Endothelial cell of umbilical vein (primary cell): ENCODE data around the gene FOXK1. TPM values are rescaled to one million over a fixed set of nuclear protein-coding genes. Genes with fewer than 3 reads are reported as not detected.

Experiments
- BruUV-seq: library from RNA; stranded (reverse); fragments of 400-500 nt; replicated peaks from 2 replicates; lab custom pipeline; 2021; lab: Mats Ljungman, UMichigan
- CTCF ChIA-PET: fragments of 300-600, 350-600 bp; sonication (Branson Sonifier 250); formaldehyde crosslinking; loops from one replicate; lab custom pipeline; 2021; ENCODE audit warnings: antibody characterized with exemption, inconsistent platforms; lab: Charles Lee
- POLR2A ChIA-PET: fragments of 300-600, 350-600 bp; sonication (Branson Sonifier 250); formaldehyde crosslinking; loops from one replicate; lab custom pipeline; 2021; ENCODE audit warnings: antibody characterized with exemption, inconsistent platforms; lab: Charles Lee
- DNase-seq: peaks from one replicate; pipeline ENCODE4 v3.0.0-alpha.2; 2011; ENCODE audit warnings: low read depth, low spot score
- FAIRE-seq: peaks from 2 replicates; lab custom pipeline; 2011; peaks lifted over from hg19 to GRCh38; lab: Jason Lieb, UNC
- H2AFZ ChIP-seq: 2 replicates; pipeline ENCODE4 v1.6.0; 2012; ENCODE audit warnings: low read depth, low read length, control low read depth, inconsistent platforms
- H3K27ac ChIP-seq: 2 replicates; pipeline ENCODE4 v1.5.1; 2011; ENCODE audit warnings: low read depth, mild to moderate bottlenecking, control low read depth, low read length, moderate library complexity; ENCODE audit not compliant: insufficient read depth
- H3K27me3 ChIP-seq, 2 experiments: 2 replicates each; pipeline versions ENCODE4 v1.6.0 to v1.6.1; 2011; ENCODE audit warnings: low read length in 2 of 2, mixed read lengths in 1 of 2; ENCODE audit not compliant: control insufficient read depth in 2 of 2, insufficient read depth in 2 of 2
- H3K36me3 ChIP-seq, 2 experiments: 2 replicates in 1 of 2; 3 replicates in 1 of 2; pipeline ENCODE4 v1.5.1; 2011; ENCODE audit warnings: low read length in 2 of 2, mild to moderate bottlenecking in 1 of 2, moderate library complexity in 1 of 2; ENCODE audit not compliant: control insufficient read depth in 2 of 2, insufficient read depth in 2 of 2; ENCODE audit errors: extremely low read depth in 1 of 2
- H3K4me1 ChIP-seq: 3 replicates; pipeline ENCODE4 v1.5.1; 2011; ENCODE audit warnings: mild to moderate bottlenecking, low read length; ENCODE audit not compliant: control insufficient read depth, insufficient read depth; ENCODE audit errors: extremely low read depth
- H3K4me2 ChIP-seq: 2 replicates; pipeline ENCODE4 v1.6.1; 2011; ENCODE audit warnings: low read length, control low read depth, mixed read lengths; ENCODE audit not compliant: insufficient read depth
- H3K4me3 ChIP-seq, 3 experiments: fragments of 200-600 bp in 1 of 3; sonication (generic), shearing (Covaris generic) in 1 of 3; replicated peaks in 1 of 3; 2 replicates each; pipeline ENCODE4 v1.5.1; 2011 to 2016; ENCODE audit warnings: control low read depth in 3 of 3, low read length in 3 of 3, mild to moderate bottlenecking in 2 of 3, inconsistent platforms in 1 of 3, low read depth in 1 of 3, moderate library complexity in 1 of 3; ENCODE audit not compliant: insufficient read depth in 1 of 3
- H3K79me2 ChIP-seq: 2 replicates; pipeline ENCODE4 v1.6.0; 2012; ENCODE audit warnings: low read length, inconsistent platforms; ENCODE audit not compliant: control insufficient read depth, insufficient read depth
- H3K9ac ChIP-seq: replicated peaks from 2 replicates; pipeline ENCODE3; 2011; ENCODE audit warnings: low read length, control low read depth; ENCODE audit not compliant: insufficient read depth; ENCODE audit errors: extremely low read depth
- H3K9me1 ChIP-seq: replicated peaks from 3 replicates; pipeline ENCODE4 v1.6.0; 2011; ENCODE audit warnings: mild to moderate bottlenecking, low read length; ENCODE audit not compliant: control insufficient read depth, insufficient read depth; ENCODE audit errors: extremely low read depth
- H3K9me3 ChIP-seq: replicated peaks from 2 replicates; pipeline ENCODE4 v1.5.1; 2012; ENCODE audit warnings: low read length, inconsistent platforms; ENCODE audit not compliant: control insufficient read depth, insufficient read depth
- H4K20me1 ChIP-seq: replicated peaks from 2 replicates; pipeline ENCODE3; 2011; ENCODE audit warnings: mild to moderate bottlenecking, low read length; ENCODE audit not compliant: control insufficient read depth, insufficient read depth; ENCODE audit errors: extremely low read depth
- CTCF ChIP-seq, 2 donors: IDR thresholded peaks; 1 replicate in 1 of 2; 2 replicates in 1 of 2; pipeline ENCODE4 v1.5.1; 2011; ENCODE audit warnings: low read length in 2 of 2, mild to moderate bottlenecking in 2 of 2, moderate library complexity in 2 of 2, control low read depth in 1 of 2, inconsistent platforms in 1 of 2, low read depth in 1 of 2; ENCODE audit not compliant: insufficient read depth in 1 of 2; ENCODE audit errors: extremely low read depth in 1 of 2
- EZH2 ChIP-seq: IDR thresholded peaks from 2 replicates; pipeline ENCODE4 v1.6.1; 2012; ENCODE audit warnings: borderline replicate concordance, low read depth, mild to moderate bottlenecking, moderate library complexity, low read length, inconsistent platforms; ENCODE audit not compliant: severe bottlenecking
- FOS ChIP-seq: IDR thresholded peaks from 2 replicates; pipeline ENCODE4 v1.6.1; 2011; ENCODE audit warnings: mild to moderate bottlenecking, low read length, moderate library complexity, borderline replicate concordance; ENCODE audit not compliant: insufficient read depth
- GATA2 ChIP-seq: IDR thresholded peaks from 2 replicates; pipeline ENCODE4 v1.7.0; 2011; ENCODE audit warnings: low read depth, mild to moderate bottlenecking, moderate library complexity, mixed read lengths, low read length; ENCODE audit not compliant: insufficient read length, insufficient read depth
- JUN ChIP-seq: IDR thresholded peaks from 2 replicates; pipeline ENCODE4 v1.6.1; 2011; ENCODE audit warnings: borderline replicate concordance, low read depth; ENCODE audit not compliant: insufficient read length, insufficient read depth
- MAX ChIP-seq: IDR thresholded peaks from 2 replicates; pipeline ENCODE4 v1.6.1; 2011; ENCODE audit not compliant: insufficient read depth, insufficient read length
- MYC ChIP-seq: IDR thresholded peaks from one replicate; pipeline ENCODE4 v1.6.1; 2011; ENCODE audit warnings: mild to moderate bottlenecking, low read depth, low read length
- POLR2A ChIP-seq: IDR thresholded peaks from 2 replicates; pipeline ENCODE4 v1.6.1; 2012; ENCODE audit warnings: low read depth, mild to moderate bottlenecking, control low read depth, low read length
- POLR2AphosphoS5 ChIP-seq: IDR thresholded peaks from 2 replicates; pipeline ENCODE4 v1.6.1; 2012; ENCODE audit warnings: low read depth, mild to moderate bottlenecking, control low read depth, low read length, moderate library complexity; ENCODE audit not compliant: insufficient read depth
- dilution Hi-C: fragments of 300-500 bp; cut with MboI; formaldehyde crosslinking; loops from one replicate; pipeline ENCODE4 v1.15.0; 2019; ENCODE audit warnings: low sequenced_read_pairs; ENCODE audit not compliant: extremely low pct_ligation_motif_present
- intact Hi-C: fragments of 100-400 bp; cut with micrococcal nuclease; formaldehyde crosslinking; loops from one replicate; pipeline ENCODE4 v1.10.0; 2022
- polyA plus RNA-seq, 4 experiments: library from polyadenylated mRNA; depleted of rRNA in 3 of 4; stranded (reverse) in 3 of 4; unstranded in 1 of 4; fragments of >200 nt; gene quantifications; 2 replicates each; pipeline versions ENCODE4 v1.2.1 to v1.2.3, GENCODE V29; 2011 to 2012; ENCODE audit warnings: missing spikeins in 1 of 4
- total RNA-seq: library from RNA; stranded (reverse); gene quantifications from 2 replicates; pipeline ENCODE4 v1.2.3, GENCODE V29; 2021

FOXK1 gene
- total and polyA plus RNA-seq, 2 donors (not counting 3 experiments of a cell fraction or from before 2014, with no cell fraction given) = 8.0 to 52.1 TPM

GRCh38 chr7:4650433-4651047 lies 31.6 kb upstream of the FOXK1 start:
- Histone ChIP-seq H3K79me2 (no peaks in the 10 kb centered on the region), H3K36me3 (no peaks in the 10 kb centered on the region), H3K27ac (no peak overlapping the region), H4K20me1 (no peaks in the 10 kb centered on the region), H3K9ac (no peak overlapping the region), H3K4me3 (no peak overlapping the region), H3K9me3 (no peaks in the 10 kb centered on the region), H3K9me1 (no peaks in the 10 kb centered on the region), H3K4me2 (no peak overlapping the region), H2AFZ (no peak overlapping the region), H3K27me3 (no peaks in the 10 kb centered on the region), H3K4me1 (no peaks in the 10 kb centered on the region)
- ChIA-PET CTCF (interaction anchor here (2.5 kb wide), 1 partner anchor 8 kb away, joined by 10 read pairs; no protein-coding TSS in a partner anchor), POLR2A (no interaction called here)
- no peak for TF ChIP-seq JUN
- TF ChIP-seq CTCF (IDR thresholded peaks at IDR 0.05; ENCODE audit: extremely low read depth in 1 of 2, insufficient read depth in 1 of 2, low read depth in 1 of 2, low read length in 2 of 2) = no peak
- no peak for TF ChIP-seq POLR2AphosphoS5
- no peak for TF ChIP-seq GATA2
- TF ChIP-seq EZH2 = no peak
- no peak for TF ChIP-seq POLR2A
- no peak for TF ChIP-seq FOS
- no peak for TF ChIP-seq MAX
- TF ChIP-seq MYC = no peak
- intact Hi-C loops (no loop called here), dilution Hi-C loops (no loop called here)
- BruUV-seq = no TSS peak
- DNase-seq (no peak), FAIRE-seq (no peak)
